ENCODE results near the gene ZFYVE28.
A peak's percentile ranks its signal among the peaks of the same experiment; 100 is the strongest.

The ZFYVE28 gene

GRCh38 chr4:2270341-2271165 lies 147.9 kb downstream of the ZFYVE28 start:
- DNase-seq (ENCODE audit: low read depth, low spot score), result no peak
- Histone ChIP-seq H3K4me1 (ENCODE audit: insufficient read depth, insufficient read length) (peaks cover 36% of the 10 kb centered on the region), H3K9me3 (ENCODE audit: insufficient read depth, low read length) (no peaks in the 10 kb centered on the region), H3K9ac (ENCODE audit: insufficient read length, low read depth) (peak overlapping the region; percentile 1), H3K27me3 (ENCODE audit: insufficient read depth, insufficient read length) (no peaks in the 10 kb centered on the region), H3K36me3 (ENCODE audit: insufficient read depth, insufficient read length, low read length) (no peaks in the 10 kb centered on the region), H3K4me3 (ENCODE audit: insufficient read length, low read depth) (no peak overlapping the region)
- TF ChIP-seq SUZ12 (IDR thresholded peaks at IDR 0.05; ENCODE audit: extremely low read depth, insufficient read depth, insufficient read length) (no peak), ZNF274 (IDR thresholded peaks at IDR 0.05; ENCODE audit: low read depth, low read length) (no peak), YY1 (IDR thresholded peaks at IDR 0.05; ENCODE audit: insufficient read depth, insufficient read length) (no peak)

- TF ChIP-seq YY1 (IDR thresholded peaks at IDR 0.05; ENCODE audit: insufficient read depth, insufficient read length), result no peak
- no peak for TF ChIP-seq SUZ12 (IDR thresholded peaks at IDR 0.05; ENCODE audit: extremely low read depth, insufficient read depth, insufficient read length)
- no peak for TF ChIP-seq ZNF274 (IDR thresholded peaks at IDR 0.05; ENCODE audit: low read depth, low read length)
- Histone ChIP-seq H3K36me3 (ENCODE audit: insufficient read depth, insufficient read length, low read length) (no peaks in the 10 kb centered on the region), H3K4me3 (ENCODE audit: insufficient read length, low read depth) (no peak overlapping the region), H3K9me3 (ENCODE audit: insufficient read depth, low read length) (no peaks in the 10 kb centered on the region), H3K9ac (ENCODE audit: insufficient read length, low read depth) (peak overlapping the region; percentile 32), H3K4me1 (ENCODE audit: insufficient read depth, insufficient read length) (peaks cover 36% of the 10 kb centered on the region), H3K27me3 (ENCODE audit: insufficient read depth, insufficient read length) (peaks cover 6% of the 10 kb centered on the region)
- no peak for DNase-seq (ENCODE audit: low read depth, low spot score)
Measured at GRCh38 chr4:2269618-2270163, 148.8 kb downstream of the ZFYVE28 start.

GRCh38 chr4:2269206-2269531 lies 149.3 kb downstream of the ZFYVE28 start:
- Histone ChIP-seq H3K4me1 (ENCODE audit: insufficient read depth, insufficient read length) (peaks cover 41% of the 10 kb centered on the region), H3K9ac (ENCODE audit: insufficient read length, low read depth) (peak overlapping the region; percentile 32), H3K36me3 (ENCODE audit: insufficient read depth, insufficient read length, low read length) (no peaks in the 10 kb centered on the region), H3K4me3 (ENCODE audit: insufficient read length, low read depth) (no peak overlapping the region), H3K27me3 (ENCODE audit: insufficient read depth, insufficient read length) (peaks cover 11% of the 10 kb centered on the region), H3K9me3 (ENCODE audit: insufficient read depth, low read length) (no peaks in the 10 kb centered on the region)
- no peak for DNase-seq (ENCODE audit: low read depth, low spot score)
- TF ChIP-seq SUZ12 (IDR thresholded peaks at IDR 0.05; ENCODE audit: extremely low read depth, insufficient read depth, insufficient read length) (no peak), ZNF274 (IDR thresholded peaks at IDR 0.05; ENCODE audit: low read depth, low read length) (no peak), YY1 (IDR thresholded peaks at IDR 0.05; ENCODE audit: insufficient read depth, insufficient read length) (no peak)

- Histone ChIP-seq H3K4me3 (ENCODE audit: insufficient read length, low read depth) (no peak overlapping the region), H3K4me1 (ENCODE audit: insufficient read depth, insufficient read length) (peaks cover 45% of the 10 kb centered on the region), H3K9ac (ENCODE audit: insufficient read length, low read depth) (peak overlapping the region; percentile 59), H3K27me3 (ENCODE audit: insufficient read depth, insufficient read length) (peaks cover 14% of the 10 kb centered on the region), H3K36me3 (ENCODE audit: insufficient read depth, insufficient read length, low read length) (no peaks in the 10 kb centered on the region), H3K9me3 (ENCODE audit: insufficient read depth, low read length) (no peaks in the 10 kb centered on the region)
- no peak for TF ChIP-seq SUZ12 (IDR thresholded peaks at IDR 0.05; ENCODE audit: extremely low read depth, insufficient read depth, insufficient read length)
- TF ChIP-seq YY1 (IDR thresholded peaks at IDR 0.05; ENCODE audit: insufficient read depth, insufficient read length), result no peak
- TF ChIP-seq ZNF274 (IDR thresholded peaks at IDR 0.05; ENCODE audit: low read depth, low read length), result no peak
- no peak for DNase-seq (ENCODE audit: low read depth, low spot score)
Measured at GRCh38 chr4:2268357-2269205, 149.9 kb downstream of the ZFYVE28 start.

- H3K9ac ChIP-seq (ENCODE audit: insufficient read length, low read depth), result no peak overlapping the region
- H3K4me1 ChIP-seq (ENCODE audit: insufficient read depth, insufficient read length), result peaks cover 49% of the 10 kb centered on the region
- no peak overlapping the region for H3K4me3 ChIP-seq (ENCODE audit: insufficient read length, low read depth)
- TF ChIP-seq YY1 (IDR thresholded peaks at IDR 0.05; ENCODE audit: insufficient read depth, insufficient read length) (no peak), SUZ12 (IDR thresholded peaks at IDR 0.05; ENCODE audit: extremely low read depth, insufficient read depth, insufficient read length) (no peak), ZNF274 (IDR thresholded peaks at IDR 0.05; ENCODE audit: low read depth, low read length) (no peak)
- no peaks in the 10 kb centered on the region for H3K9me3 ChIP-seq (ENCODE audit: insufficient read depth, low read length)
- no peaks in the 10 kb centered on the region for H3K36me3 ChIP-seq (ENCODE audit: insufficient read depth, insufficient read length, low read length)
- H3K27me3 ChIP-seq (ENCODE audit: insufficient read depth, insufficient read length), result peaks cover 14% of the 10 kb centered on the region
- no peak for DNase-seq (ENCODE audit: low read depth, low spot score)
Measured at GRCh38 chr4:2267841-2268240, 150.6 kb downstream of the ZFYVE28 start.

GRCh38 chr4:2267320-2267811 lies 151.1 kb downstream of the ZFYVE28 start:
- no peaks in the 10 kb centered on the region for H3K9me3 ChIP-seq (ENCODE audit: insufficient read depth, low read length)
- TF ChIP-seq ZNF274 (IDR thresholded peaks at IDR 0.05; ENCODE audit: low read depth, low read length) (no peak), YY1 (IDR thresholded peaks at IDR 0.05; ENCODE audit: insufficient read depth, insufficient read length) (no peak), SUZ12 (IDR thresholded peaks at IDR 0.05; ENCODE audit: extremely low read depth, insufficient read depth, insufficient read length) (no peak)
- H3K27me3 ChIP-seq (ENCODE audit: insufficient read depth, insufficient read length), result peaks cover 14% of the 10 kb centered on the region
- H3K4me3 ChIP-seq (ENCODE audit: insufficient read length, low read depth), result no peak overlapping the region
- no peaks in the 10 kb centered on the region for H3K36me3 ChIP-seq (ENCODE audit: insufficient read depth, insufficient read length, low read length)
- H3K4me1 ChIP-seq (ENCODE audit: insufficient read depth, insufficient read length), result peaks cover 52% of the 10 kb centered on the region
- DNase-seq (ENCODE audit: low read depth, low spot score), result no peak
- H3K9ac ChIP-seq (ENCODE audit: insufficient read length, low read depth), result no peak overlapping the region
